Upper lobe of right lung (tissue), 1 donor: ENCODE data around the gene ABCC6. TPM values are rescaled to one million over a fixed set of nuclear protein-coding genes. Genes with fewer than 3 reads are reported as not detected.
"Not testable (repeated sequence)": the region's sequence is repeated elsewhere in the genome, so short reads cannot be mapped to it uniquely, and the experiment has no call there.

ENCODE experiments used
- ATAC-seq: fragments of 200-7000 bp; cut with Tn5 transposase; one replicate; pipeline ENCODE4 v1.9.1; 2020; ENCODE audit warnings: mild to moderate bottlenecking, moderate library complexity
- DNase-seq: peaks from one replicate; pipeline ENCODE4 v3.0.0-alpha.2; 2020
- H3K27ac ChIP-seq: fragments of 200-600 bp; one replicate; pipeline ENCODE4 v1.8.0; 2022
- H3K27me3 ChIP-seq: fragments of 200-600 bp; one replicate; pipeline ENCODE4 v1.8.0; 2022; ENCODE audit warnings: mild to moderate bottlenecking
- H3K36me3 ChIP-seq: fragments of 200-600 bp; one replicate; pipeline ENCODE4 v1.8.0; 2022
- H3K4me1 ChIP-seq: fragments of 200-600 bp; one replicate; pipeline ENCODE4 v1.8.0; 2022
- H3K4me3 ChIP-seq: fragments of 200-600 bp; one replicate; pipeline ENCODE4 v1.8.0; 2022; ENCODE audit warnings: mild to moderate bottlenecking
- H3K9me3 ChIP-seq: fragments of 200-600 bp; one replicate; pipeline ENCODE4 v1.8.0; 2022
- intact Hi-C: fragments of 100-400 bp; cut with DNase I; formaldehyde crosslinking; loops from one replicate; pipeline ENCODE4 v1.11.0; 2022
- long read RNA-seq: library from polyadenylated mRNA; unstranded; transcript quantifications from one replicate; pipeline ENCODE4 v2.0.0, GENCODE V29; 2021
- total RNA-seq: library from RNA; stranded (reverse); fragmentation: NEBNext Ultra II Directional; extraction: Animal tissue kit (Norgen Biotek cat#: 25700); gene quantifications from one replicate; pipeline ENCODE4 v1.2.1, GENCODE V29; 2021
- donor health status: DM: no; HTN: yes; CAD: no; lungs with severe emphysema.

ABCC6 gene
- 42.5 TPM for total RNA-seq
- long read RNA-seq, full-length matches to known transcripts: 20 of 43 reads
- long read RNA-seq, partial matches to known transcripts: 13 of 43 reads
- long read RNA-seq, other reads (novel, unspliced or antisense): 10 of 43 reads

DNA sequence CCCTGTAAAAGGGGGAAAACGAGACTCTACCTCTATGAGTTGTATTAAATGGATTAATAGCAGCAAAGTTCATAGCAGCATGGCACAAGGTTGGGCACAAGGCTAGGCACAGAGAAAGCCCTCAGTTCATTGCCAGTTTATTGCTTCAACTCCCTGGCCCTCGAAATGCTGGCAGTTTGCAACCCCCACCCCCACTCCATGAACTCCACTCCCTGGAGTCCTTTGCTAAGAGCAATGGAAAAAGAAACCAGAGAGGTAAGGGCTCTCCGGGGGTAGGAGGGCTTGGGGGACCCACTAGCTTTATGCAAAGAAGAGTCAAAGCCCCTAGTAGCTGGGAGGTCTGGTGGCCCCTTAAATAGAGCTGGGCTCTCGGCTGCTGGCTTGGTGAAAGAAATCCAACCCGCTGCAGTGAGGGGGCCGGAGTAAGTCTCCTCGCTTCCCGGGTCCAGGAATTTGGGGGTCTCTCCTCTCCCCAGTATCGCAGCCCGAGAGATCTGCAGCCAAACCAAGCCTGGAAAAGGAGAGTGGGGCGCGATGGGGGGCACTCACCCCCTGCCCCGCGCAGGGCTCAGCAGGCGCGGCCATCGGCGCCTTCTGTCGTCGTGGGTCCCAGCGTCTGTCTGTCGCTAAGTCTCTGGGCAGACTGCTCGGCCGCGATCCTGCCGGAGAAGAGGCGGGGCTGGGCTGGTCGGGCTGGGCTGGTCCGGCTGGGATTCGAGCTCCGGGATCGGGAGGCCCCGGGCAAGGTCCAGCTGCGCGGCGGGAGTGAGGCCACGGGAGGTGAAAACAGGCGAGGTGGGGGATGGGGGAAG lies at the start of gene ABCC6:
Gene ABCC6 (minus strand): TSS at position 645 of the 812 bp plus-strand sequence. CDS start 60 bp downstream, at position 585.
- H3K4me1 ChIP-seq, intact Hi-C loops, DNase-seq, H3K27ac ChIP-seq, H3K36me3 ChIP-seq, H3K27me3 ChIP-seq, H3K9me3 ChIP-seq: not testable (repeated sequence)
- H3K4me3 ChIP-seq: peak within 1 kb of the TSS; percentile 36
- peak; percentile 97 for ATAC-seq

DNA sequence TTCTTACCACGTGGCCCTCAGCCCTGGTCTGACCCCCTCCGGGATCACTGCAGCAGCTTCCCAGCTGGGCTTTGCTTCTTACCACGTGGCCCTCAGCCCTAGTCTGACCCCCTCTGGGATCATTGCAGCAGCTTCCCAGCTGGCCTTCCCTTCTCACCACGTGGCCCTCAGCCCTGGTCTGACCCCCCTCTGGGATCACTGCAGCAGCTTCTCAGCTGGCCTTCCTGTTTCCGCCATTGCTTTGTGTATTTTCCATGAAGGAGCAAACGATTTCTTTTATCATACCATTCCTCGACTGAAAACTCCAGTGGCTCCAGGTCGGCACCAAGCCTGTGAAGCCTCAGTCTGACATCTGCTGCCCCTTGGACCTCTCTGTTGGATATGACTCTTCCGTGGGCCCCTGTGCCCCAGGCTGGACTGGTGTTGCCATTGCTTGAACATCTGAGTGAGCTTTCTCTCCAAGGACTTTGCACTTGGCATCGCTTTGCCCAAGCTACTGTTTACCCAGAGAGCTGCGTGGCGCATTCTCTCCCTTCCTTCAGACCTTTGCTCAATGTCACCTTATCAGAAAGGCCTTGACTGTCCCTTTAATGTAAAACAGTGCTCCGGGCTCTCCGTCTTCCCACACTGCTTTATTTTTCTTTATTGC lies 49.4 kb upstream of the ABCC6 start:
- H3K9me3 ChIP-seq, H3K36me3 ChIP-seq, H3K27me3 ChIP-seq, H3K4me1 ChIP-seq, H3K27ac ChIP-seq, intact Hi-C loops, DNase-seq, H3K4me3 ChIP-seq: not testable (repeated sequence)
- peak; percentile 31 for ATAC-seq

DNA sequence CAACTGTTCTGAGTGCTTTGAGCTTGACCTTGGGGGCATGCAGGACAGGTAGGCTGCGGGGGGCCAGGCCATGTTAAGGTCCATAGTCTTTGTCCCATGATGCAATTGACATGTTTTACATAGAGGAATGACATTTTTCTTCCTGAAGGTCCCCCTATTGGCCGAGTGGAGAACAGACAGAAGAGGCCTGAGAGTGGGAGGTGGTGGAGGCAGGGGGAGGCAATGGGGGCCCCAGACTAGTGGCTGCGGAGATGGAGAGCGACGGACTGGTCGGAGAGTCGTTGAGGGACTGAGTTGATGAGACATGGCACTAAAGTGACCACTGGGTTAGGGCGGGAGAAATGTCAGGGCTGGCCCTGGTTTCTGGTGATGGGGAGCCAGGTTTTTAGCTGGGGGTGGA lies 48.4 kb upstream of the ABCC6 start:
- H3K27me3 ChIP-seq, H3K4me1 ChIP-seq, intact Hi-C loops, H3K9me3 ChIP-seq, H3K27ac ChIP-seq, H3K4me3 ChIP-seq, H3K36me3 ChIP-seq, DNase-seq: not testable (repeated sequence)
- ATAC-seq: peak; percentile 29

- H3K4me3 ChIP-seq, intact Hi-C loops, DNase-seq, H3K36me3 ChIP-seq, H3K27me3 ChIP-seq, H3K4me1 ChIP-seq, H3K27ac ChIP-seq, H3K9me3 ChIP-seq, ATAC-seq: not testable (repeated sequence)
These were observed 45.0 kb upstream of the ABCC6 start for GRCh38 chr16:16268185-16268808.

DNA sequence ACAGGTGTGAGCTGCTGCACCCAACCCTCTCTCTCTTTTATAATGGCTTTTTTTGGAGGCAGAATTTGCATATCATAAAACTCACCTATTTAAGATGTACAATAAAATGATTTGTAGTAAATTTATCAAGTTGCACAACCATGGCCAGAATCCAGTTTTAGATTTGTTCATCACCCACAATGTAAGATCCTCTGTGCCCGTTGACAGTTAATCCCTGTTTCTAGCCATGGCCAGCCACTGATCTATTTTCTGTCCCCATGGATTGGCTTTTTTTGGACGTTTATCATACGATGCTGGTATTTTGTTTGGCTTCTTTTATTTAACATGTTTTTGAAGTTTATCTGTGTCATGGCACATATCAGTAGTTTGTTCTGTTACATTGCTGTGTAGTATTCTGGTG lies 44.4 kb upstream of the ABCC6 start:
- DNase-seq, H3K36me3 ChIP-seq, H3K27ac ChIP-seq, H3K9me3 ChIP-seq, H3K4me3 ChIP-seq, H3K27me3 ChIP-seq, H3K4me1 ChIP-seq, ATAC-seq, intact Hi-C loops: not testable (repeated sequence)

DNA sequence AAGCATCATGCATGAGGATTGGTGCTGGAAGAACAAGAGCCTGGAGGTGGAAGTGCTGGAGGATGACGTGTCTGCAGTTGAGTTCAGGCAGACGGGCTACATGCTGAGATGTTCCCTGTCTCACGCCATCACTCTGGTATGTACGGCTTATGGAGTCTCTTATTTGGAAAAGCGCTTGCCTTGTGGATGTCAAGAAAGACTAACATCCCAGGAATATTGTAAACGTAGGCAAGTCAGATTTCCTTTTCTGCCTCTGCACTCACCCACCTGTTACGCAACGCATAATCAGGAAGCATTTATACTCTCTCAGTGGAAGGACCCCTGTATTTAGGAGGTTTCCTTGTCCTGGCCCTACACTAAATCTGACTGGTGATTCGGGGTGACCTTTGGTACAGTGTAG lies 41.8 kb upstream of the ABCC6 start:
- intact Hi-C loops, ATAC-seq, H3K4me3 ChIP-seq, H3K27me3 ChIP-seq, DNase-seq, H3K4me1 ChIP-seq, H3K27ac ChIP-seq, H3K36me3 ChIP-seq, H3K9me3 ChIP-seq: not testable (repeated sequence)

DNA sequence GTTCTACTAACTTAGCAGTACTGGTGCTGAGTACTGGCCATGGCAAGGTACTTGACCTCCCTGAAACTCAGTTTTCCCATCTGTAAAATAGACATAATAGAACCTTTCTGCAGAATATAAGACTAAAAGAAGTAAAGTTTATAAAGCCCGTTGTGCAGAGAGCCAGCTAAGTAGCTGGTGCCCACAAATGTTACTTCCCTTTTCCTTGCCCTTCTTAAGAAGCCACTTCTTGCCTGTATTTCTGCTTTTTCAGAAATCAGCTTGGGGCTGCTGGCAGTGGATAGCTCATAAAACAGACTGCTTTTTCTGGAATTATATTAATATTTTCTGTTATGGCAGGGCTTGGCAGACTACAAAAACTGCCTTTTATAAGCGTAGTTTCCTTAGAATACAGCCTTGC lies 40.7 kb upstream of the ABCC6 start:
- H3K27me3 ChIP-seq, H3K27ac ChIP-seq, H3K4me1 ChIP-seq, intact Hi-C loops, DNase-seq, H3K9me3 ChIP-seq, H3K36me3 ChIP-seq, H3K4me3 ChIP-seq: not testable (repeated sequence)
- peak; percentile 63 for ATAC-seq

- ATAC-seq, H3K4me1 ChIP-seq, H3K27me3 ChIP-seq, H3K9me3 ChIP-seq, DNase-seq, H3K4me3 ChIP-seq, H3K27ac ChIP-seq, H3K36me3 ChIP-seq, intact Hi-C loops: not testable (repeated sequence)
These were observed 39.8 kb upstream of the ABCC6 start for GRCh38 chr16:16262954-16263555.

- H3K36me3 ChIP-seq, ATAC-seq, H3K4me3 ChIP-seq, DNase-seq, intact Hi-C loops, H3K9me3 ChIP-seq, H3K27ac ChIP-seq, H3K4me1 ChIP-seq, H3K27me3 ChIP-seq: not testable (repeated sequence)
These were observed 36.7 kb upstream of the ABCC6 start for GRCh38 chr16:16259971-16260370.

- H3K9me3 ChIP-seq, DNase-seq, H3K4me3 ChIP-seq, H3K36me3 ChIP-seq, H3K27me3 ChIP-seq, intact Hi-C loops, ATAC-seq, H3K27ac ChIP-seq, H3K4me1 ChIP-seq: not testable (repeated sequence)
These were observed 35.5 kb upstream of the ABCC6 start for GRCh38 chr16:16258822-16259221.

- H3K9me3 ChIP-seq: not testable (repeated sequence)
These were observed 34.1 kb upstream of the ABCC6 start for GRCh38 chr16:16257301-16257923.

GRCh38 chr16:16252377-16252776 lies 29.1 kb upstream of the ABCC6 start:
- H3K4me3 ChIP-seq, H3K27me3 ChIP-seq, H3K36me3 ChIP-seq, ATAC-seq, DNase-seq, H3K9me3 ChIP-seq, intact Hi-C loops, H3K4me1 ChIP-seq, H3K27ac ChIP-seq: not testable (repeated sequence)

More at GRCh38 chr16:16257301-16257923, 34.1 kb upstream of the ABCC6 start:
- ATAC-seq, H3K4me1 ChIP-seq, H3K4me3 ChIP-seq, intact Hi-C loops, DNase-seq, H3K27me3 ChIP-seq, H3K27ac ChIP-seq, H3K36me3 ChIP-seq: not testable (repeated sequence)

DNA sequence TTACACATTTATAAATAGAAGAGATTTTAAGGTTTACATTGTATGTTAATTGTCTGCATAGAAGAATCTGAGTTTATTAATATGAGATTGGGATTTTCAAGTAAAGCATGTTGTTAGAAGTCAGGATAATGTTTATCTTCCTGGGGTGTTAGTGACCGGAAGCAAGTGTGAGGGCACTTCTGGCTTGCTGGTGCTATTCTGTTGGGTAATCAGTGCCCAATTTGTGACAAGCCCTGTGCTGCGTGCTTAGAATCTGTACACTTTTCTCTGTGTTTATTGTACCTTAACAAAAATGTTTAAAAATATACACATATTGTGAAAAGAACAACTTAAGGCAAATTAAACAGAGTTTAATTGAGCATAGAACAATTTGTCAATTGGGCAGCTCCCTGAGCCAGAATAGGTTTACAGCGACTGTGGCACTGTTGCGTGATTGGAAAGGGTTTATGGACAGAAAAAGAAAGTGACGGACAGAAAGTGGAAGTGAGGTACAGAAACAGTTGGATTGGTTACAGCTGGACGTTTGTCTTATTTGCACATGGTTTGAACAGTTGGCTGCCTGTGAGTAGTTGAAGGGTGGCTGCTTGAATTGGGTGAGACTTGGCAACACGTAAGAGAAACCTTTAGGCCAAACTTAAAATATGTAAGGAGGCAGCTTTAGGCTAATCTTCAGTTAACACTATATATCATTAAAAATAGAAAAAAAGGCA lies 26.5 kb upstream of the ABCC6 start:
- H3K4me3 ChIP-seq, H3K27me3 ChIP-seq, H3K36me3 ChIP-seq, intact Hi-C loops, H3K4me1 ChIP-seq, H3K27ac ChIP-seq, H3K9me3 ChIP-seq, DNase-seq: not testable (repeated sequence)
- peak; percentile 80 for ATAC-seq
